8988T (cell line): Measurements from ENCODE around the gene BCDIN3D.
"Not testable (repeated sequence)": the region's sequence is repeated elsewhere in the genome, so short reads cannot be mapped to it uniquely, and the experiment has no call there.

Source experiments
- DNase-seq: peaks from one replicate; pipeline ENCODE4 v3.0.0; 2011

Gene BCDIN3D, protein sequence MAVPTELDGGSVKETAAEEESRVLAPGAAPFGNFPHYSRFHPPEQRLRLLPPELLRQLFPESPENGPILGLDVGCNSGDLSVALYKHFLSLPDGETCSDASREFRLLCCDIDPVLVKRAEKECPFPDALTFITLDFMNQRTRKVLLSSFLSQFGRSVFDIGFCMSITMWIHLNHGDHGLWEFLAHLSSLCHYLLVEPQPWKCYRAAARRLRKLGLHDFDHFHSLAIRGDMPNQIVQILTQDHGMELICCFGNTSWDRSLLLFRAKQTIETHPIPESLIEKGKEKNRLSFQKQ

GRCh38 chr12:49842519-49843352, at the start of gene BCDIN3D:
TSS of gene BCDIN3D (minus strand) at chr12:49843106. CDS start at chr12:49843087, 19 bp downstream.
- no peak for DNase-seq

DNA sequence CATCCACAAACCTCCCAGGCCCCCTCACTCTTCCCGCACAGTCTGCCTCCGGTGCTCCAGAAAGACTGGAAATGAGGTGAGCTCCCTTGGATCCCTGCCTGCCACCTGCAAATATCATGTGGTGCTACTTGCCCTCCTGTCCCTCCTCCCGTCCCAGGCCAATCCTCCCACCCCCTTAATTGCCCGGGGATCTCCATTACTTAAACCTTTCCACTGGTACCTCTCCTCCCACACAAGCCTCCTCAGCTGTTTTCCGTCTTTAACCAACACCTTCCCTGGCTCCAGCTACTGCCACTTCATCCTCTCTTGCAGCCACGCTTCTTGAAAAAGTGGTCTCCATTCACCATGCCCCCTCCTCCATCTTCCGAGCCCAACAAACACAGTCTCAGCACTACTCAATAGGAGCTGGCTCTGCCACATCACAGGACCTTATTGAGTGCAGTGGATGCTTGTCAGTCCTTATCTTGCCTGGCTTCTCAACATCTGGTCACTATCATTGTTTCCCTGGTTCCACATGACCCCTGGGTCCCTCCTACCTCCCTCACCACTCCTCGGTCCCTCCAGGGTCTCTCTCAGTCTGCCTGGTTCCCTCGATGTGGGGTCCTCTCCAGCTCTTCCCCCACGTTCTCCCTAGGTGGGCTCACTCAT, 49.3 kb upstream of the BCDIN3D start:
- no peak for DNase-seq

- no peak for DNase-seq
Measured at GRCh38 chr12:49891476-49891875, 48.6 kb upstream of the BCDIN3D start.

GRCh38 chr12:49891012-49891411, 48.1 kb upstream of the BCDIN3D start:
- DNase-seq, result no peak

DNA sequence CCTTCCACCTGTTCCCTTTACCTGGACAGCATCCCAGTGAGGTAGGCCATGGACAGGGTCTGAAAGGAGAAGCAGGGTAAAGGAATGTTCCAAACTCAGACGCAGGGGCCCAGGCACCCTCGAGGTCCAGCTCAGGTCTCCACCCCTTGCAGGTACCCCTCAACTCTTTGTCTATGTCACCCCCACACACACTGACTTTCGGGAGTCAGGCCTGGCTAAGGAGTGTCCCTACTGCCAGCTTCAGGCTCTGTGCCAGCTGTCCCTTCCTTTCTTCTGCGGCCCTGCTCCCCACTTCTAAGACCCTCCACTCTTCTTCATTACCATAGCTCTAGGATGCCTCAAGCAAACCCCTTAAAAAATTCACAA, 47.2 kb upstream of the BCDIN3D start:
- no peak for DNase-seq

GRCh38 chr12:49889361-49890095, 46.6 kb upstream of the BCDIN3D start:
- DNase-seq, result no peak

- DNase-seq, result no peak
Measured at GRCh38 chr12:49888461-49889151, 45.7 kb upstream of the BCDIN3D start.

- no peak for DNase-seq
Measured at GRCh38 chr12:49887536-49888401, 44.9 kb upstream of the BCDIN3D start.

GRCh38 chr12:49887091-49887490, 44.2 kb upstream of the BCDIN3D start:
- no peak for DNase-seq

DNA sequence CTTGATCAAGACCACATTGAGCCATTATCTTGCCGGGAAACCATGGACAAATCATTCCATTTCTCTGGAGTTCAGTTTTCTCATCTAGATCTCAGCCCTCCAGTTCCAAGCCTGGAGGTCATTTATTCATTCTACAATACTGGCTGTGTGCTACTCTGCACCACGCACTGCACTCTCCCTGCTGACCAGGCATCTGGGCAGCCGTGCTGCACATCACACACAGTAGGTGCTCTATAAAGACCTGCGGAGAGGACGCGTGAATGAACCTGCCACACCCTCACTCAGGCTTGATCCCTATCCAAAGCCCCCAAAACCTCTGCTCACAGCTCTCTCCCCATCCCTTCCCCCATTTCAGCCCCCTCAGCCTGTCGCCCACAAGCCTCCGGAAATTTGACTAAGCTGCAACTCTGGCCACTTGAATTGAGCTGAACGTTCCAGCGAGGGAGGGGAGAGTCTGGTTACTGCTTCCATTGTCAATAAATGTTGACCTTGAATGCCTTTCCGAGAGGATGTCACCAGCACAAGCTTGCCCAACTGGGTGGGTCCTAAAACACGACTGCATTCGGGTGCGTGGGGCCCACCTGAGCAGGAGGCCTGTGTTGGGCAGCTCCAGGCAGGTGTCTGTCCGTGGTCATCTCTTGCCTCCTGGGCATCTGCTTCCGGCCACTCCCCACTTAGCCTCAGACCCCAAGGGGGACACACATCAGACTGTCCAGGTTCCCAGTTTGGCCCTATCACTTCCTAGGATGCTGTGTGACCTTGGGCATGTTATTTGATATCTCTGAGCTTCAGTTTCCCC, 43.0 kb upstream of the BCDIN3D start:
- no peak for DNase-seq

DNA sequence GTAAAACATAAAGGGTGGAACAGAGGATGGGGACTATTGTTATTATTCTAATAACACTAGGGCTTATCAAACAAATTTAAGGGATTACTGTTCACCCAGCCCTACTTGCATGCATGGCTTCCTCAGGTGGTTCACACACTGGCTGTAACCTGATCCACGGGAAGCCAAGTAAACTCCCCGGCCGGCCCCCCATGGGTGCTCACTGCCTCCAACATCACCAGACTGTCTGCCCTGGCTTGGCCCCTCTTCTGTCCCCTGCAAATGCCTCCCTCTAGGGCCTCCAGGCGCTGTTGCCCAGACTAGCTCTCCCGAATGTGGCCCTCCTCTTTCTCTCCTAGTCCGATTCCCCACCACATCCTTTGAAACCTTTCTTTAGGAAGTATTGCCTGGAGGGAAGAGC, 42.2 kb upstream of the BCDIN3D start:
- DNase-seq, result no peak

DNA sequence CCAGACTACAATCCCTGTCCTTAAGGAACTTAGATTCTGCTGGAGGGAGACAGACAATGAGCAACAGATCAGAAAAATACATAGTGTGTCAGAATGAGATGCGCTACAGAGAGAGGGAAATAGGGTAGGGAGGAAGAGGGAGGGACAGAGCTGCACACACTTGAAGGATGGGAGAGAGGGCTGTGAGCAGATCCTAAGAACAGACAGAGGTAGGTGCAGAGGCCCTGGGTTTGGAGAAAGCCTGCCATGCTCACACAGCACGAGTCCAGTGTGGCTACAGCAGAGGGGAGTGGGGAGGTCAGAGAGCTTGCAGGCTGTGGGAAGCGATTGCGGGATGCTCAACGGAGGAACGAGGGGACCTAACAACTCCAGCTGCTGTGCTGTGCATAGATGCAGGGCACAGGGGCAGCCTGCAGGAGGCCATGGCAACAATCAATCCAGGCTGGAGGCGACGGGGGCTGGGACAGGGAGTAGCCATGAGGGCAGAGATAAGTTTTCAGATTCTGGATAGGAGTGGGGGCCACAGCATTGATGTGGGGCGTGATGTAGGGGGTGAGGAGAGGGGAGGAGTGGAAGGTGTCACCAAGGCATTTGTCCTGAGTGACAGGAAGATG, 40.1 kb upstream of the BCDIN3D start:
- no peak for DNase-seq

DNA sequence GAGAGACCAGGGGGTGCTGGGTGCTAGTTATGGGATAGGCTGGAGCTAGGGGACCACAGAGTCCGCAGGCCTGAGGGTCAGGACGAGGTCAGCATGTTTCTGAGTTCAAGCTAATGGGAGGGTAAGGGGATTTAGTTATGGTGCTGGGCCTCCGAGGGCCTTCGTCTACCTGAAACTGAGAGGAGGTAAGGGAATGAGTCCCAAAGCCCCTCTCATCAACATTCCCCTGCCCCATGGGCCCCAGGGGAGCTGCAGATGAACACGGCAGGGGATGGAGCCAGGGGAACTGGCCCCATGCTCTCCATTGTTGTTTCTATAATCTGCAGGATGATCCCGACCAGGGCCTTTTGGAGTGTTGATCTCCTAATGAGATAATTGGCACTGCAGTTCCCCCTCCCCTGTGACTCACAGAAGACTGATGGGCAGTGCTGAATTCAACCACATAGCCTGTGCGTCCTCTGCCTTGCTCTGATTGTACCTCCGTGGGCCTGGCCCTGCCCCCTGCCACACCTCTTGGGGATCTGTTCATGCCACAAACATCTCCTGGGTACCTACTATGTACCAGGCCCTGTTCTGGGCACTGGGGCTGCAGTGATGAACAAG, 39.4 kb upstream of the BCDIN3D start:
- no peak for DNase-seq

- DNase-seq, result no peak
Measured at GRCh38 chr12:49881415-49882247, 38.7 kb upstream of the BCDIN3D start.

DNA sequence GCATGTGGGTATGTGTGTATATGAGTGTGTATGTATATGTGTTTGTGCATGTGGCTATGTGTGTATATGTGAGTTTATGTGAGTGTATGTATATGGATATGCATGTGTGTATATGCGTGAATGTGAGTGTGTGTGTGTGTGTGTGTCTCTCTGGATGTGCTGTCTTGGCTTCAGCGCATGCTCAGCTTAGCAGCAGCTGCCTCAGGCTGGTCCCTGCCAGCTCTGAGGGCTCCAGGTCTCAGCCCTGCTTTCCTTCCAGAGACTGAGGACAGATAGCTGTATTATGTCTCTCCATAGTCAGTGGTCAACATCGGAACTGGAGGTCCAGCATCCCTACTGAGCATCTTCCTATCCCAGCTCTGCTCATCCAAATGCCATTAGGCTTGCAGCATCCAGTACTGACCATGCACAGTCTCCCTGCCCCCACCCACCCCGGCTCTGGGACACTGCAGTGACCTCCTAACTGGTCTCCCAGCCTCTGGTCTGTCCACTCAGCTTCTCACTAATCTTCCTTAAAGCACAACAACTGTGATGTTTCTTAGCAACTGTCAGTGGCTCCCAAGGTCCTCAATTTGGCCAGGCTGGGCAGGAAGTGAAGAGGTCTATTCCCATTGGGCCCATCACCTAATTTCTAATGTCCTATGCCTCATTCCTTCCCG, 38.0 kb upstream of the BCDIN3D start:
- no peak for DNase-seq

DNA sequence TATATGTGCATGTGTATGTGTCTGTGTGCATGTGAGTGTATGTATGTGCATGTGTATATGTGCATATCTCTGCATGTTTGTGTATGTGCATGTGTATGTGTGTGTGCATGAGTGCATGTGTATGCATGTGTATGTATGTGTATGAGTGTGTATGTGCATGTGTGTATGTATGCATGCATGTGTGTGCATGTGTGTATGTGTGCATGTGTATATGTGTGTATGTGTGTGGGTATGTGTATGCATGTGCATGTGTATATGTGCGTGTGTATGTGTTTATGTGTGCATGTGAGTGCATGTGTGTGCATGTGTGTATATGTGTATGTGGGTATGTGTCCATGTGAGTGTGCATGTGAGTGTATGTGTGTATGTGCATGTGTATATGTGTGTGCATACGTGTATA, 36.2 kb upstream of the BCDIN3D start:
- not testable (repeated sequence) for DNase-seq

- no peak for DNase-seq
Measured at GRCh38 chr12:49878021-49878420, 35.1 kb upstream of the BCDIN3D start.

- DNase-seq, result no peak
Measured at GRCh38 chr12:49877066-49877465, 34.2 kb upstream of the BCDIN3D start.
